Cardiac muscle cell (in vitro differentiated cells and primary cell): ENCODE measurements around the gene ZFAND3. TPM values are rescaled to one million over a fixed set of nuclear protein-coding genes. Genes with fewer than 3 reads are reported as not detected.

ENCODE experiments used
- DNase-seq, 2 donors: peaks; one replicate each; pipeline versions ENCODE4 v3.0.0 to v3.0.0-alpha.2; 2010 to 2017; ENCODE audit warnings: low read depth in 1 of 2, low spot score in 1 of 2
- H3K27ac ChIP-seq: fragments of 200-600 bp; sonication (generic); 2 replicates; pipeline ENCODE4 v1.5.1; 2016
- H3K27me3 ChIP-seq: fragments of 200-600 bp; sonication (generic); 2 replicates; pipeline ENCODE4 v1.6.0; 2016; ENCODE audit warnings: control low read depth
- H3K36me3 ChIP-seq: fragments of 200-600 bp; sonication (generic); 2 replicates; pipeline ENCODE4 v1.5.1; 2016; ENCODE audit warnings: control low read depth
- H3K4me1 ChIP-seq: fragments of 200-600 bp; sonication (generic); 2 replicates; pipeline ENCODE4 v1.8.1; 2017; ENCODE audit warnings: low read depth, mild to moderate bottlenecking, mixed run types
- H3K4me3 ChIP-seq: fragments of 200-600 bp; sonication (generic); 2 replicates; pipeline ENCODE4 v1.5.1; 2016; ENCODE audit warnings: mild to moderate bottlenecking
- H3K9me3 ChIP-seq: fragments of 200-600 bp; sonication (generic); 2 replicates; pipeline ENCODE4 v1.5.1; 2017; ENCODE audit warnings: low read depth, mild to moderate bottlenecking, control low read depth
- polyA plus RNA-seq: library from polyadenylated mRNA; unstranded; fragments of >200 nt; fragmentation: Nextera tagmentation; extraction: Ambion mirVana; gene quantifications from 2 replicates; pipeline ENCODE4 v1.2.1, GENCODE V29; 2016
- total RNA-seq: library from RNA; depleted of rRNA; stranded (reverse); fragments of >200 nt; gene quantifications from 2 replicates; pipeline ENCODE4 v1.2.3, GENCODE V29; 2016
- TF ChIP-seq, protein P1 (sequence below): IDR thresholded peaks from 2 replicates; pipeline ENCODE4 v1.5.1; 2012; ENCODE audit warnings: low read depth, mild to moderate bottlenecking, low read length

Gene ZFAND3
- total and polyA plus RNA-seq, 2 experiments from 2014 or later: 49.9 to 68.0 TPM

- no peaks in the 10 kb centered on the region for H3K9me3 ChIP-seq
- H3K4me1 ChIP-seq: peaks cover 6% of the 10 kb centered on the region
- peak overlapping the region; percentile 9 for H3K27ac ChIP-seq
- H3K36me3 ChIP-seq: no peaks in the 10 kb centered on the region
- TF ChIP-seq, protein P1, sequence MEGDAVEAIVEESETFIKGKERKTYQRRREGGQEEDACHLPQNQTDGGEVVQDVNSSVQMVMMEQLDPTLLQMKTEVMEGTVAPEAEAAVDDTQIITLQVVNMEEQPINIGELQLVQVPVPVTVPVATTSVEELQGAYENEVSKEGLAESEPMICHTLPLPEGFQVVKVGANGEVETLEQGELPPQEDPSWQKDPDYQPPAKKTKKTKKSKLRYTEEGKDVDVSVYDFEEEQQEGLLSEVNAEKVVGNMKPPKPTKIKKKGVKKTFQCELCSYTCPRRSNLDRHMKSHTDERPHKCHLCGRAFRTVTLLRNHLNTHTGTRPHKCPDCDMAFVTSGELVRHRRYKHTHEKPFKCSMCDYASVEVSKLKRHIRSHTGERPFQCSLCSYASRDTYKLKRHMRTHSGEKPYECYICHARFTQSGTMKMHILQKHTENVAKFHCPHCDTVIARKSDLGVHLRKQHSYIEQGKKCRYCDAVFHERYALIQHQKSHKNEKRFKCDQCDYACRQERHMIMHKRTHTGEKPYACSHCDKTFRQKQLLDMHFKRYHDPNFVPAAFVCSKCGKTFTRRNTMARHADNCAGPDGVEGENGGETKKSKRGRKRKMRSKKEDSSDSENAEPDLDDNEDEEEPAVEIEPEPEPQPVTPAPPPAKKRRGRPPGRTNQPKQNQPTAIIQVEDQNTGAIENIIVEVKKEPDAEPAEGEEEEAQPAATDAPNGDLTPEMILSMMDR: no peak
- no peak overlapping the region for H3K4me3 ChIP-seq
- H3K27me3 ChIP-seq: no peaks in the 10 kb centered on the region
- DNase-seq: peak in 1 of 2 donors; percentile 33
These were observed 208.3 kb downstream of the ZFAND3 start for GRCh38 chr6:38027685-38028373.

GRCh38 chr6:38030380-38030779 is 210.9 kb downstream of the ZFAND3 start:
- TF ChIP-seq, protein P1: no peak
- Histone ChIP-seq H3K9me3 (no peaks in the 10 kb centered on the region), H3K27ac (no peak overlapping the region), H3K4me1 (peaks cover 22% of the 10 kb centered on the region), H3K36me3 (no peaks in the 10 kb centered on the region), H3K4me3 (no peak overlapping the region), H3K27me3 (no peaks in the 10 kb centered on the region)
- DNase-seq: no peak

GRCh38 chr6:38032797-38033196 is 213.3 kb downstream of the ZFAND3 start:
- no peak overlapping the region for H3K27ac ChIP-seq
- H3K4me1 ChIP-seq: peaks cover 29% of the 10 kb centered on the region
- no peak for DNase-seq
- no peaks in the 10 kb centered on the region for H3K27me3 ChIP-seq
- no peak overlapping the region for H3K4me3 ChIP-seq
- no peaks in the 10 kb centered on the region for H3K9me3 ChIP-seq
- TF ChIP-seq, protein P1: no peak
- H3K36me3 ChIP-seq: no peaks in the 10 kb centered on the region

- no peak overlapping the region for H3K27ac ChIP-seq
- DNase-seq: no peak
These were observed 214.0 kb downstream of the ZFAND3 start for GRCh38 chr6:38033442-38033982.

DNA sequence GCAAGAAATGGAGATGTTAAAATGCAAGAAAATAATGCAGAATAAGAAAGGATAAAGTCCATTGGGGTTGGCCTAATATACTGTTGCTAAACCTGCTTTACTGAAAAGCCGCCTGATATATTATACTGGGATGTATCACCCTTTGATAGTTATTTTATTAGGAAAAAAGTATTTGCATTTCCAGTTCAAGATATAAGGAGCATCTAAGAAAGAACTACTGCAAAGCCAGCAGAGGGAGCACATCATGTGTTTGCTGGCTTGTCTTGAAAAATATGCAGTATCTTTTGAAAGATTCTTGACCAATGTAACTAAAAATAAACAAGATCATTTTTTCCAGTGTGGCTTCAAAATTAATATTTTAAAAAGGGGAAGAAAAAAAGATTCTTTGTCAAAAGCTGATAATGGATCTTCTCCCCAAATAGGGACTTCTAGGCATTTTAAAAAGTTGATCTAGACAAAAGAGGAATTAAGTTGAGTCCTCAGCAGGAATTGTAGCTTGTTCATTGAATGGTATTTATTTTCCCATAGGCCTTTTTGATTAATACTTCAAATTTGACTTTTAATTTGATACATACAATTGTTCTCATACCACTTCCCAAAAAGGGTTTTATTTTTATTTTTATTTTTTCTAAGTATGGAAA is 214.9 kb downstream of the ZFAND3 start:
- Histone ChIP-seq H3K4me3 (no peak overlapping the region), H3K36me3 (no peaks in the 10 kb centered on the region), H3K27me3 (no peaks in the 10 kb centered on the region), H3K27ac (no peak overlapping the region), H3K4me1 (peaks cover 29% of the 10 kb centered on the region), H3K9me3 (no peaks in the 10 kb centered on the region)
- peak; percentile 32 to 73 for DNase-seq
- TF ChIP-seq, protein P1: peak; percentile 68

More at GRCh38 chr6:38033442-38033982, 214.0 kb downstream of the ZFAND3 start:
- H3K36me3 ChIP-seq: no peaks in the 10 kb centered on the region
- no peaks in the 10 kb centered on the region for H3K27me3 ChIP-seq
- no peak overlapping the region for H3K4me3 ChIP-seq
- H3K4me1 ChIP-seq: peaks cover 29% of the 10 kb centered on the region
- TF ChIP-seq, protein P1: no peak
- H3K9me3 ChIP-seq: no peaks in the 10 kb centered on the region
